Measurements from ENCODE around the gene P2RY6.

DNA sequence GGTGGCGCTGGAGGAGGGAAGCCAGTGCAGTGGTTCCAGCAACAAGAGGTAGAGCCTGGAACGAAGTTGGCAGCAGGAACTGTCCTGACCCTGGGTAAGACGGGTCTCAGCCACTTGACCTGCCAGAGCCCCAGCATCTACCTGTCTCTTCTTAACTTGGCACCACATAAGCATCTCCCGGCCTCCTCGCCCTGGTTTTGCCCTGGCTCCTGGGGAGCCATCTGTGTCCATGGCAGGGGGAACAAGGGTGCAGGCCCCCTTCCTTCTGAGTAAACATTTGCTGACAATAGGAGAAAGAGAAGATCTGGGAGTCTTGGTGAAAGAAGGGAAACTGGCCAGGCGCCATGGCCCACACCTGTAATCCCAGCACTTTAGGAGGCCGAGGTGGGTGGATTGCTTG, 41.2 kb upstream of the P2RY6 start:
- TF ChIP-seq, protein P1, sequence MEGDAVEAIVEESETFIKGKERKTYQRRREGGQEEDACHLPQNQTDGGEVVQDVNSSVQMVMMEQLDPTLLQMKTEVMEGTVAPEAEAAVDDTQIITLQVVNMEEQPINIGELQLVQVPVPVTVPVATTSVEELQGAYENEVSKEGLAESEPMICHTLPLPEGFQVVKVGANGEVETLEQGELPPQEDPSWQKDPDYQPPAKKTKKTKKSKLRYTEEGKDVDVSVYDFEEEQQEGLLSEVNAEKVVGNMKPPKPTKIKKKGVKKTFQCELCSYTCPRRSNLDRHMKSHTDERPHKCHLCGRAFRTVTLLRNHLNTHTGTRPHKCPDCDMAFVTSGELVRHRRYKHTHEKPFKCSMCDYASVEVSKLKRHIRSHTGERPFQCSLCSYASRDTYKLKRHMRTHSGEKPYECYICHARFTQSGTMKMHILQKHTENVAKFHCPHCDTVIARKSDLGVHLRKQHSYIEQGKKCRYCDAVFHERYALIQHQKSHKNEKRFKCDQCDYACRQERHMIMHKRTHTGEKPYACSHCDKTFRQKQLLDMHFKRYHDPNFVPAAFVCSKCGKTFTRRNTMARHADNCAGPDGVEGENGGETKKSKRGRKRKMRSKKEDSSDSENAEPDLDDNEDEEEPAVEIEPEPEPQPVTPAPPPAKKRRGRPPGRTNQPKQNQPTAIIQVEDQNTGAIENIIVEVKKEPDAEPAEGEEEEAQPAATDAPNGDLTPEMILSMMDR (IDR thresholded peaks at IDR 0.05 in 4 of 5, conservative IDR thresholded peaks at IDR 0.05 in 1 of 5) = no peak
- no peak for TF ChIP-seq POLR2A (IDR thresholded peaks at IDR 0.05)
